Trophoblast cell (in vitro differentiated cells and primary cell): ENCODE results near the gene MAP7.

ENCODE experiments used
- DNase-seq, 2 donors: peaks; one replicate each; pipeline ENCODE4 v3.0.0-alpha.2; 2016
- H2AFZ ChIP-seq: 2 replicates; pipeline ENCODE4 v1.6.1; 2013; ENCODE audit warnings: low read length, moderate library complexity, mild to moderate bottlenecking; ENCODE audit not compliant: insufficient read depth, poor library complexity
- H2AK5ac ChIP-seq: 2 replicates; pipeline ENCODE4 v1.6.1; 2013; ENCODE audit warnings: mild to moderate bottlenecking, low read length
- H2BK120ac ChIP-seq: 2 replicates; pipeline ENCODE4 v1.6.1; 2013; ENCODE audit warnings: low read length, mild to moderate bottlenecking, moderate library complexity; ENCODE audit not compliant: insufficient read depth, poor library complexity
- H2BK12ac ChIP-seq: 2 replicates; pipeline ENCODE4 v1.6.1; 2013; ENCODE audit warnings: mild to moderate bottlenecking, low read length, moderate library complexity
- H2BK5ac ChIP-seq: 2 replicates; pipeline ENCODE4 v1.6.1; 2013; ENCODE audit warnings: low read length, low read depth, moderate library complexity, mild to moderate bottlenecking; ENCODE audit not compliant: poor library complexity
- H3K14ac ChIP-seq: 2 replicates; pipeline ENCODE4 v1.6.1; 2013; ENCODE audit warnings: mild to moderate bottlenecking, low read length
- H3K18ac ChIP-seq: 2 replicates; pipeline ENCODE4 v1.6.1; 2013; ENCODE audit warnings: mild to moderate bottlenecking, low read length
- H3K23ac ChIP-seq: 2 replicates; pipeline ENCODE4 v1.6.1; 2013; ENCODE audit warnings: low read length
- H3K27ac ChIP-seq: 2 replicates; pipeline ENCODE4 v1.5.1; 2013; ENCODE audit warnings: low read depth, mild to moderate bottlenecking, inconsistent platforms, low read length, moderate library complexity
- H3K27me3 ChIP-seq: 2 replicates; pipeline ENCODE4 v1.6.1; 2013; ENCODE audit warnings: inconsistent platforms, mild to moderate bottlenecking, low read length, moderate library complexity; ENCODE audit not compliant: insufficient read depth
- H3K36me3 ChIP-seq, 2 experiments: 1 replicate in 1 of 2; 2 replicates in 1 of 2; pipeline ENCODE4 v1.6.1; 2013; ENCODE audit warnings: low read length in 2 of 2, mild to moderate bottlenecking in 2 of 2, moderate library complexity in 1 of 2; ENCODE audit not compliant: insufficient read depth in 2 of 2, control insufficient read depth in 1 of 2
- H3K4ac ChIP-seq: 2 replicates; pipeline ENCODE4 v1.6.1; 2013; ENCODE audit warnings: low read depth, mild to moderate bottlenecking, low read length, moderate library complexity
- H3K4me1 ChIP-seq, 2 experiments: 1 replicate in 1 of 2; 2 replicates in 1 of 2; pipeline ENCODE4 v1.6.1; 2013; ENCODE audit warnings: low read length in 2 of 2, mild to moderate bottlenecking in 2 of 2, moderate library complexity in 1 of 2; ENCODE audit not compliant: insufficient read depth in 2 of 2, control insufficient read depth in 1 of 2
- H3K4me2 ChIP-seq: 2 replicates; pipeline ENCODE4 v1.6.1; 2013; ENCODE audit warnings: inconsistent platforms, mild to moderate bottlenecking, low read length, moderate library complexity
- H3K4me3 ChIP-seq: 2 replicates; pipeline ENCODE4 v1.5.1; 2013; ENCODE audit warnings: mild to moderate bottlenecking, low read depth, low read length, inconsistent platforms
- H3K79me1 ChIP-seq: one replicate; pipeline ENCODE4 v1.6.1; 2013; ENCODE audit warnings: low read length
- H3K79me2 ChIP-seq: 2 replicates; pipeline ENCODE4 v1.6.1; 2013; ENCODE audit warnings: low read length, mild to moderate bottlenecking; ENCODE audit not compliant: control insufficient read depth, insufficient read depth, poor library complexity
- H3K9ac ChIP-seq: 2 replicates; pipeline ENCODE4 v1.6.1; 2013; ENCODE audit warnings: mild to moderate bottlenecking, low read length
- H3K9me3 ChIP-seq: 2 replicates; pipeline ENCODE4 v1.6.1; 2013; ENCODE audit warnings: low read depth, mild to moderate bottlenecking, control low read depth, inconsistent platforms, low read length; ENCODE audit not compliant: insufficient read depth
- H4K12ac ChIP-seq: 2 replicates; pipeline ENCODE4 v1.6.1; 2013; ENCODE audit warnings: low read depth, mild to moderate bottlenecking, low read length, moderate library complexity
- H4K8ac ChIP-seq: 2 replicates; pipeline ENCODE4 v1.6.1; 2013; ENCODE audit warnings: low read depth, mild to moderate bottlenecking, low read length, moderate library complexity
- H4K91ac ChIP-seq: one replicate; pipeline ENCODE4 v1.6.1; 2013; ENCODE audit warnings: low read depth, mild to moderate bottlenecking, low read length, moderate library complexity
- WGBS: extraction: QIAGEN DNeasy Blood & Tissue Kit; methylation state at CpG from one replicate; pipeline ENCODE4 v1.1.7; 2013; ENCODE audit warnings: missing lambda C conversion rate; ENCODE audit not compliant: insufficient read length, insufficient coverage; ENCODE audit errors: extremely low coverage; 5-methylcytosine and 5-hydroxymethylcytosine counted together

The MAP7 gene

GRCh38 chr6:136445063-136445462 lies 105.2 kb downstream of the MAP7 start:
- no CpG with 5 or more reads among the region's 3 CpGs for WGBS
- peaks cover 0 to 1% of the 10 kb centered on the region in 2 experiments for H3K36me3 ChIP-seq

GRCh38 chr6:136440203-136440602 lies 110.0 kb downstream of the MAP7 start:
- no peak for DNase-seq
- no peaks in the 10 kb centered on the region for H3K79me1 ChIP-seq
- H3K27me3 ChIP-seq: no peaks in the 10 kb centered on the region
- no peak overlapping the region for H4K8ac ChIP-seq
- no peak overlapping the region for H3K4ac ChIP-seq
- no peak overlapping the region for H2AK5ac ChIP-seq
- no peak overlapping the region for H3K23ac ChIP-seq
- no peak overlapping the region for H3K27ac ChIP-seq
- H2BK12ac ChIP-seq: no peak overlapping the region
- H3K4me1 ChIP-seq: no peaks in the 10 kb centered on the region
- no peak overlapping the region for H4K91ac ChIP-seq
- no peak overlapping the region for H2BK5ac ChIP-seq
- H2AFZ ChIP-seq: no peak overlapping the region
- no peak overlapping the region for H4K12ac ChIP-seq
- no peaks in the 10 kb centered on the region for H3K79me2 ChIP-seq
- no peak overlapping the region for H2BK120ac ChIP-seq
- H3K9ac ChIP-seq: no peak overlapping the region
- H3K9me3 ChIP-seq: no peaks in the 10 kb centered on the region
- no peak overlapping the region for H3K4me3 ChIP-seq
- H3K4me2 ChIP-seq: no peak overlapping the region
- peaks cover 0 to 1% of the 10 kb centered on the region in 2 experiments for H3K36me3 ChIP-seq
- no peak overlapping the region for H3K18ac ChIP-seq
- no peak overlapping the region for H3K14ac ChIP-seq
- no CpG with 5 or more reads among the region's 2 CpGs for WGBS

More at GRCh38 chr6:136445063-136445462, 105.2 kb downstream of the MAP7 start:
- DNase-seq: no peak
- no peaks in the 10 kb centered on the region for H3K4me1 ChIP-seq
- no peaks in the 10 kb centered on the region for H3K9me3 ChIP-seq
- no peaks in the 10 kb centered on the region for H3K27me3 ChIP-seq
- no peak overlapping the region for H3K9ac ChIP-seq
- H4K8ac ChIP-seq: no peak overlapping the region
- H3K79me1 ChIP-seq: no peaks in the 10 kb centered on the region
- H3K18ac ChIP-seq: no peak overlapping the region
- H4K91ac ChIP-seq: no peak overlapping the region
- H2BK5ac ChIP-seq: no peak overlapping the region
- H3K14ac ChIP-seq: no peak overlapping the region
- H3K27ac ChIP-seq: no peak overlapping the region
- H3K4ac ChIP-seq: no peak overlapping the region
- H3K79me2 ChIP-seq: no peaks in the 10 kb centered on the region
- H4K12ac ChIP-seq: no peak overlapping the region
- no peak overlapping the region for H2AK5ac ChIP-seq
- H2BK120ac ChIP-seq: no peak overlapping the region
- H2BK12ac ChIP-seq: no peak overlapping the region
- no peak overlapping the region for H3K23ac ChIP-seq
- H3K4me3 ChIP-seq: no peak overlapping the region
- H3K4me2 ChIP-seq: no peak overlapping the region
- no peak overlapping the region for H2AFZ ChIP-seq

- H4K91ac ChIP-seq: no peak overlapping the region
- no peak overlapping the region for H3K4me2 ChIP-seq
- H4K12ac ChIP-seq: no peak overlapping the region
- no peaks in the 10 kb centered on the region for H3K4me1 ChIP-seq
- H3K4me3 ChIP-seq: no peak overlapping the region
- H2BK12ac ChIP-seq: no peak overlapping the region
- H3K79me2 ChIP-seq: no peaks in the 10 kb centered on the region
- no peak overlapping the region for H3K9ac ChIP-seq
- no peak overlapping the region for H2AFZ ChIP-seq
- WGBS: no CpG with 5 or more reads among the region's 9 CpGs
- H4K8ac ChIP-seq: no peak overlapping the region
- H3K27me3 ChIP-seq: no peaks in the 10 kb centered on the region
- H2BK120ac ChIP-seq: no peak overlapping the region
- DNase-seq: no peak
- no peaks in the 10 kb centered on the region for H3K79me1 ChIP-seq
- peaks cover 0 to 1% of the 10 kb centered on the region in 2 experiments for H3K36me3 ChIP-seq
- no peak overlapping the region for H2BK5ac ChIP-seq
- no peak overlapping the region for H2AK5ac ChIP-seq
- H3K18ac ChIP-seq: no peak overlapping the region
- no peak overlapping the region for H3K14ac ChIP-seq
- no peaks in the 10 kb centered on the region for H3K9me3 ChIP-seq
- no peak overlapping the region for H3K4ac ChIP-seq
- no peak overlapping the region for H3K23ac ChIP-seq
- H3K27ac ChIP-seq: no peak overlapping the region
Measured at GRCh38 chr6:136439514-136440190, 110.6 kb downstream of the MAP7 start.

DNA sequence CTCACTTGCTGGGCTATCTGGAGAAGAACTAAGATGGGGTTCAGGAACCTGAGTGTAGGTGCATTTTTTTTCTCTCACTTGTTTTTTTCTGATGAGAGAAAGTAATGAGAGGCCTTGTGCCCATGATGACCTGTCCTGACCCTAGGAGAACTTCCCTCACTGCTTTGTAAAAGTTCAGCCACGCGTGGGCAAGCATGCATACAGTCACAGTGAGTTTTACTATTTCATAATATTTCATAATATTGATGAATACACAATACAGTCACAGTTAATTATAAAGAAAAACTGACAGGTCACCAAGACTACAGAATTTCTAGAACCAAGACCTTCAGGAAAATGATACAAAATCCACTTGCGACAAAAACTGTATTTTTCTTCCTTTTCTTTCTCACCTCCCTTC lies 111.8 kb downstream of the MAP7 start:
- peaks cover 0 to 1% of the 10 kb centered on the region in 2 experiments for H3K36me3 ChIP-seq
- no peaks in the 10 kb centered on the region for H3K79me2 ChIP-seq
- H3K4me1 ChIP-seq: no peaks in the 10 kb centered on the region
- no peak overlapping the region for H2AK5ac ChIP-seq
- no peak overlapping the region for H4K12ac ChIP-seq
- no peak overlapping the region for H3K23ac ChIP-seq
- H3K27ac ChIP-seq: no peak overlapping the region
- H3K79me1 ChIP-seq: no peaks in the 10 kb centered on the region
- H3K4ac ChIP-seq: no peak overlapping the region
- H2BK12ac ChIP-seq: no peak overlapping the region
- no peak overlapping the region for H4K8ac ChIP-seq
- H2BK120ac ChIP-seq: no peak overlapping the region
- H3K14ac ChIP-seq: no peak overlapping the region
- no CpG with 5 or more reads among the region's 3 CpGs for WGBS
- H2AFZ ChIP-seq: no peak overlapping the region
- H4K91ac ChIP-seq: no peak overlapping the region
- H3K4me2 ChIP-seq: no peak overlapping the region
- H3K9me3 ChIP-seq: no peaks in the 10 kb centered on the region
- H3K4me3 ChIP-seq: no peak overlapping the region
- no peak for DNase-seq
- no peaks in the 10 kb centered on the region for H3K27me3 ChIP-seq
- no peak overlapping the region for H3K9ac ChIP-seq
- H2BK5ac ChIP-seq: no peak overlapping the region
- no peak overlapping the region for H3K18ac ChIP-seq
